Neural cell (in vitro differentiated cells): Measurements from ENCODE around the gene SLC6A4.

Experiments
- EP300 ChIP-seq: fragments of 450-650 bp; conservative IDR thresholded peaks from 2 replicates; pipeline ENCODE4 v1.6.1; 2014; ENCODE audit warnings: antibody characterized with exemption, mild to moderate bottlenecking, moderate library complexity; ENCODE audit not compliant: poor library complexity, severe bottlenecking
- EZH2 ChIP-seq: fragments of 200-600, 300-800 bp; shearing (Covaris generic), sonication (generic); IDR thresholded peaks from 2 replicates; pipeline ENCODE4 v1.6.1; 2014; ENCODE audit warnings: antibody characterized with exemption, low read length, borderline replicate concordance, mild to moderate bottlenecking; ENCODE audit not compliant: insufficient read depth, poor library complexity, severe bottlenecking
- POLR2AphosphoS5 ChIP-seq: IDR thresholded peaks from 2 replicates; pipeline ENCODE4 v1.6.1; 2012
- TAF1 ChIP-seq: IDR thresholded peaks from 2 replicates; pipeline ENCODE4 v1.6.1; 2012; ENCODE audit warnings: low read depth
- TF ChIP-seq, protein P1 (sequence below): fragments of 450-650 bp; IDR thresholded peaks from 2 replicates; pipeline ENCODE4 v1.5.1; 2014; ENCODE audit warnings: antibody characterized with exemption, mild to moderate bottlenecking, moderate library complexity; ENCODE audit not compliant: poor library complexity, severe bottlenecking
- TF ChIP-seq, protein P2 (sequence below): IDR thresholded peaks from 2 replicates; pipeline ENCODE4 v1.6.1; 2012; ENCODE audit warnings: borderline replicate concordance

DNA sequence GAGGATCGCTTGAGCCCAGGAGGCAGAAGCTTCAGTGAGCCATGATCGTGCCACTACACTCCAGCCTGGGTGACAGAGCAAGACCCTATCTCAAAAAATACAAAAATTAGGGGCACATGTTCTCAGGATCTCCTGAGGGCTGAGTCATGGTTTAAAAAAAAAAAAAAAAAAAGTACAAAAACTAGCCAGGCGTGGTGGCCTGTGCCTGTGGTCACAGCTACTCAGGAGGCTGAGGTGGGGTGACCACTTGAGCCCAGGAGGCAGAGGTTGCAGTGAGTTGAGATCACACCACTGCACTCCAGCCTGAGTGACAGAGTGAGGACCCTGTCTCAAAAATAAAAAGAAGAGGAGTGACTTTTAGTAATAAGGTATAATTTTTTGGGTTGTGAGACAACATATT lies 39.4 kb upstream of the SLC6A4 start:
- TF ChIP-seq, protein P1, sequence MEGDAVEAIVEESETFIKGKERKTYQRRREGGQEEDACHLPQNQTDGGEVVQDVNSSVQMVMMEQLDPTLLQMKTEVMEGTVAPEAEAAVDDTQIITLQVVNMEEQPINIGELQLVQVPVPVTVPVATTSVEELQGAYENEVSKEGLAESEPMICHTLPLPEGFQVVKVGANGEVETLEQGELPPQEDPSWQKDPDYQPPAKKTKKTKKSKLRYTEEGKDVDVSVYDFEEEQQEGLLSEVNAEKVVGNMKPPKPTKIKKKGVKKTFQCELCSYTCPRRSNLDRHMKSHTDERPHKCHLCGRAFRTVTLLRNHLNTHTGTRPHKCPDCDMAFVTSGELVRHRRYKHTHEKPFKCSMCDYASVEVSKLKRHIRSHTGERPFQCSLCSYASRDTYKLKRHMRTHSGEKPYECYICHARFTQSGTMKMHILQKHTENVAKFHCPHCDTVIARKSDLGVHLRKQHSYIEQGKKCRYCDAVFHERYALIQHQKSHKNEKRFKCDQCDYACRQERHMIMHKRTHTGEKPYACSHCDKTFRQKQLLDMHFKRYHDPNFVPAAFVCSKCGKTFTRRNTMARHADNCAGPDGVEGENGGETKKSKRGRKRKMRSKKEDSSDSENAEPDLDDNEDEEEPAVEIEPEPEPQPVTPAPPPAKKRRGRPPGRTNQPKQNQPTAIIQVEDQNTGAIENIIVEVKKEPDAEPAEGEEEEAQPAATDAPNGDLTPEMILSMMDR = no peak
- TF ChIP-seq EP300 (no peak), EZH2 (no peak), POLR2AphosphoS5 (no peak), TAF1 (no peak)
- TF ChIP-seq, protein P2, sequence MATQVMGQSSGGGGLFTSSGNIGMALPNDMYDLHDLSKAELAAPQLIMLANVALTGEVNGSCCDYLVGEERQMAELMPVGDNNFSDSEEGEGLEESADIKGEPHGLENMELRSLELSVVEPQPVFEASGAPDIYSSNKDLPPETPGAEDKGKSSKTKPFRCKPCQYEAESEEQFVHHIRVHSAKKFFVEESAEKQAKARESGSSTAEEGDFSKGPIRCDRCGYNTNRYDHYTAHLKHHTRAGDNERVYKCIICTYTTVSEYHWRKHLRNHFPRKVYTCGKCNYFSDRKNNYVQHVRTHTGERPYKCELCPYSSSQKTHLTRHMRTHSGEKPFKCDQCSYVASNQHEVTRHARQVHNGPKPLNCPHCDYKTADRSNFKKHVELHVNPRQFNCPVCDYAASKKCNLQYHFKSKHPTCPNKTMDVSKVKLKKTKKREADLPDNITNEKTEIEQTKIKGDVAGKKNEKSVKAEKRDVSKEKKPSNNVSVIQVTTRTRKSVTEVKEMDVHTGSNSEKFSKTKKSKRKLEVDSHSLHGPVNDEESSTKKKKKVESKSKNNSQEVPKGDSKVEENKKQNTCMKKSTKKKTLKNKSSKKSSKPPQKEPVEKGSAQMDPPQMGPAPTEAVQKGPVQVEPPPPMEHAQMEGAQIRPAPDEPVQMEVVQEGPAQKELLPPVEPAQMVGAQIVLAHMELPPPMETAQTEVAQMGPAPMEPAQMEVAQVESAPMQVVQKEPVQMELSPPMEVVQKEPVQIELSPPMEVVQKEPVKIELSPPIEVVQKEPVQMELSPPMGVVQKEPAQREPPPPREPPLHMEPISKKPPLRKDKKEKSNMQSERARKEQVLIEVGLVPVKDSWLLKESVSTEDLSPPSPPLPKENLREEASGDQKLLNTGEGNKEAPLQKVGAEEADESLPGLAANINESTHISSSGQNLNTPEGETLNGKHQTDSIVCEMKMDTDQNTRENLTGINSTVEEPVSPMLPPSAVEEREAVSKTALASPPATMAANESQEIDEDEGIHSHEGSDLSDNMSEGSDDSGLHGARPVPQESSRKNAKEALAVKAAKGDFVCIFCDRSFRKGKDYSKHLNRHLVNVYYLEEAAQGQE = no peak
